ENCODE results near the gene ERG.

- no peak for TF ChIP-seq RAD21 (IDR thresholded peaks at IDR 0.05; ENCODE audit: low read length)
- TF ChIP-seq, protein P1, sequence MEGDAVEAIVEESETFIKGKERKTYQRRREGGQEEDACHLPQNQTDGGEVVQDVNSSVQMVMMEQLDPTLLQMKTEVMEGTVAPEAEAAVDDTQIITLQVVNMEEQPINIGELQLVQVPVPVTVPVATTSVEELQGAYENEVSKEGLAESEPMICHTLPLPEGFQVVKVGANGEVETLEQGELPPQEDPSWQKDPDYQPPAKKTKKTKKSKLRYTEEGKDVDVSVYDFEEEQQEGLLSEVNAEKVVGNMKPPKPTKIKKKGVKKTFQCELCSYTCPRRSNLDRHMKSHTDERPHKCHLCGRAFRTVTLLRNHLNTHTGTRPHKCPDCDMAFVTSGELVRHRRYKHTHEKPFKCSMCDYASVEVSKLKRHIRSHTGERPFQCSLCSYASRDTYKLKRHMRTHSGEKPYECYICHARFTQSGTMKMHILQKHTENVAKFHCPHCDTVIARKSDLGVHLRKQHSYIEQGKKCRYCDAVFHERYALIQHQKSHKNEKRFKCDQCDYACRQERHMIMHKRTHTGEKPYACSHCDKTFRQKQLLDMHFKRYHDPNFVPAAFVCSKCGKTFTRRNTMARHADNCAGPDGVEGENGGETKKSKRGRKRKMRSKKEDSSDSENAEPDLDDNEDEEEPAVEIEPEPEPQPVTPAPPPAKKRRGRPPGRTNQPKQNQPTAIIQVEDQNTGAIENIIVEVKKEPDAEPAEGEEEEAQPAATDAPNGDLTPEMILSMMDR (IDR thresholded peaks at IDR 0.05), result no peak
- no peak for TF ChIP-seq TAF1 (IDR thresholded peaks at IDR 0.05; ENCODE audit: borderline replicate concordance, low read depth, low read length)
- TF ChIP-seq NFIC (IDR thresholded peaks at IDR 0.05; ENCODE audit: borderline replicate concordance), result no peak
- TF ChIP-seq NRF1 (IDR thresholded peaks at IDR 0.05; ENCODE audit: low read depth, low read length), result no peak
Observed at GRCh38 chr21:38428211-38428610, 70.1 kb downstream of the ERG start.
